PC-3 (cell line): ENCODE results near the gene SYS1.

Experiments used
- CTCF ChIP-seq: fragments of 300-600 bp; sonication (generic); conservative IDR thresholded peaks from 2 replicates; pipeline ENCODE4 v1.5.1; 2017; ENCODE audit warnings: antibody characterized with exemption, low read depth, mild to moderate bottlenecking, low read length
- EZH2 ChIP-seq: fragments of 300-600 bp; sonication (generic); IDR thresholded peaks from one replicate; pipeline ENCODE4 v1.6.1; 2017; ENCODE audit warnings: antibody characterized with exemption, mild to moderate bottlenecking, low read length; ENCODE audit not compliant: unreplicated experiment
- EZH2phosphoT487 ChIP-seq: fragments of 300-600 bp; sonication (generic); IDR thresholded peaks from 2 replicates; pipeline ENCODE4 v1.6.1; 2018; ENCODE audit warnings: mild to moderate bottlenecking, antibody characterized with exemption, low read length, borderline replicate concordance

GRCh38 chr20:45374966-45375365 is 12.0 kb downstream of the SYS1 start:
- TF ChIP-seq CTCF: no peak
- TF ChIP-seq EZH2: no peak
- no peak for TF ChIP-seq EZH2phosphoT487
